NOMO-1 treated with dmso at 0.1 percent for 144 hours (cell line): ENCODE data around the gene CCDC92.

Experiments used
- DNase-seq: peaks from one replicate; lab custom pipeline; 2025; ENCODE audit not compliant: unreplicated experiment; lab: John Stamatoyannopoulos, UW

Gene CCDC92

GRCh38 chr12:123937707-123938591, 34.7 kb downstream of the CCDC92 start:
- no peak for DNase-seq

GRCh38 chr12:123936956-123937706, 35.5 kb downstream of the CCDC92 start:
- no peak for DNase-seq

GRCh38 chr12:123936471-123936870, 36.2 kb downstream of the CCDC92 start:
- DNase-seq = no peak

GRCh38 chr12:123935956-123936355, 36.7 kb downstream of the CCDC92 start:
- no peak for DNase-seq

GRCh38 chr12:123934829-123935228, 37.8 kb downstream of the CCDC92 start:
- no peak for DNase-seq

- no peak for DNase-seq
These were observed 38.5 kb downstream of the CCDC92 start for GRCh38 chr12:123934016-123934620.

- no peak for DNase-seq
These were observed 39.4 kb downstream of the CCDC92 start for GRCh38 chr12:123933214-123933613.

- no peak for DNase-seq
These were observed 40.8 kb downstream of the CCDC92 start for GRCh38 chr12:123931686-123932321.

GRCh38 chr12:123929946-123930583, 42.6 kb downstream of the CCDC92 start:
- DNase-seq = no peak

GRCh38 chr12:123928897-123929296, 43.7 kb downstream of the CCDC92 start:
- DNase-seq = no peak

GRCh38 chr12:123928274-123928865, 44.3 kb downstream of the CCDC92 start:
- DNase-seq = no peak

- DNase-seq = no peak
These were observed 48.1 kb downstream of the CCDC92 start for GRCh38 chr12:123924539-123924938.

GRCh38 chr12:123923927-123924326, 48.7 kb downstream of the CCDC92 start:
- no peak for DNase-seq

GRCh38 chr12:123923038-123923437, 49.6 kb downstream of the CCDC92 start:
- DNase-seq = no peak

- DNase-seq = no peak
These were observed 52.7 kb downstream of the CCDC92 start for GRCh38 chr12:123919980-123920360.

- no peak for DNase-seq
These were observed 55.2 kb downstream of the CCDC92 start for GRCh38 chr12:123917337-123917850.

- DNase-seq = no peak
These were observed 55.9 kb downstream of the CCDC92 start for GRCh38 chr12:123916729-123917128.

- DNase-seq = no peak
These were observed 57.8 kb downstream of the CCDC92 start for GRCh38 chr12:123914726-123915333.

GRCh38 chr12:123912415-123913380, 59.9 kb downstream of the CCDC92 start:
- no peak for DNase-seq
